ENCODE data around the gene ERAS.

- TF ChIP-seq CTCF (IDR thresholded peaks at IDR 0.05) (no peak), POLR2A (IDR thresholded peaks at IDR 0.05) (no peak)
Observed at GRCh38 chrX:48782216-48782615, 44.1 kb upstream of the ERAS start.
